ENCODE measurements around the gene DUSP16. TPM values are rescaled to one million over a fixed set of nuclear protein-coding genes. Genes with fewer than 3 reads are reported as not detected.

DUSP16 gene
- total RNA-seq, 1 experiment from 2014 or later: 51.9 TPM

DNA sequence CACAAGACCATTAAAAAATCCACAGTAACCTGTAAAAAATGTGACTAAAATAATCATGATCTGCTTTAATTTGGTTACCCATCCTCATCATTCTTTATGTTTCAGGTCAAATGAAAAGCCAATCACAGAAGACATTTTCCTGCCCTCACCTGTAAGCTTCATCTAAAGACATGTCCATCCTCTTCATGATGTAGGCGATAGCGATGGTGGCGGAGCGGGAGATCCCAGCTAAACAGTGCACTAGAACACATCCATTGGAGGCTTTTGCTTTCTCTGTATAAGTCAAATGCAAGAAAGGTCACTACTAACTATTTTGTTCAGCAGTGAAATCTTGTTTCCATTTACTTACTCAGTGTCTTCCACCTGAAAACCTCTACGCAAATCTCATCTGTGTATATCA, 82.6 kb downstream of the DUSP16 start:
- no peaks in the 10 kb centered on the region for H3K9me3 Mint-ChIP-seq
- ATAC-seq: no peak
- no peak overlapping the region for H3K4me3 Mint-ChIP-seq
- CTCF ChIA-PET: interaction anchor here (0.8 kb wide), 1 partner anchor 23 kb away, joined by 3 read pairs; no protein-coding TSS in a partner anchor
- TF ChIP-seq NFE2L1 (CRISPR knock-in tag; IDR thresholded peaks at IDR 0.05) (no peak), ZBTB21 (CRISPR knock-in tag; IDR thresholded peaks at IDR 0.05; ENCODE audit: borderline replicate concordance) (no peak), GTF2I (CRISPR knock-in tag; conservative IDR thresholded peaks at IDR 0.05) (no peak), CBFB (CRISPR knock-in tag; IDR thresholded peaks at IDR 0.05; ENCODE audit: low read depth) (no peak), SMAD3 (CRISPR knock-in tag; IDR thresholded peaks at IDR 0.05; ENCODE audit: borderline replicate concordance) (no peak), FOXP1 (CRISPR knock-in tag; IDR thresholded peaks at IDR 0.05; ENCODE audit: borderline replicate concordance) (no peak), ETV6 (CRISPR knock-in tag; IDR thresholded peaks at IDR 0.05) (no peak), HMGA2 (CRISPR knock-in tag; IDR thresholded peaks at IDR 0.05) (no peak), MXD4 (CRISPR knock-in tag; IDR thresholded peaks at IDR 0.05; ENCODE audit: borderline replicate concordance) (no peak), RELA (CRISPR knock-in tag; IDR thresholded peaks at IDR 0.05; ENCODE audit: borderline replicate concordance) (no peak), FOXK1 (CRISPR knock-in tag; IDR thresholded peaks at IDR 0.05) (no peak), FOXJ3 (CRISPR knock-in tag; IDR thresholded peaks at IDR 0.05; ENCODE audit: borderline replicate concordance) (no peak)
- TF ChIP-seq, protein P1, sequence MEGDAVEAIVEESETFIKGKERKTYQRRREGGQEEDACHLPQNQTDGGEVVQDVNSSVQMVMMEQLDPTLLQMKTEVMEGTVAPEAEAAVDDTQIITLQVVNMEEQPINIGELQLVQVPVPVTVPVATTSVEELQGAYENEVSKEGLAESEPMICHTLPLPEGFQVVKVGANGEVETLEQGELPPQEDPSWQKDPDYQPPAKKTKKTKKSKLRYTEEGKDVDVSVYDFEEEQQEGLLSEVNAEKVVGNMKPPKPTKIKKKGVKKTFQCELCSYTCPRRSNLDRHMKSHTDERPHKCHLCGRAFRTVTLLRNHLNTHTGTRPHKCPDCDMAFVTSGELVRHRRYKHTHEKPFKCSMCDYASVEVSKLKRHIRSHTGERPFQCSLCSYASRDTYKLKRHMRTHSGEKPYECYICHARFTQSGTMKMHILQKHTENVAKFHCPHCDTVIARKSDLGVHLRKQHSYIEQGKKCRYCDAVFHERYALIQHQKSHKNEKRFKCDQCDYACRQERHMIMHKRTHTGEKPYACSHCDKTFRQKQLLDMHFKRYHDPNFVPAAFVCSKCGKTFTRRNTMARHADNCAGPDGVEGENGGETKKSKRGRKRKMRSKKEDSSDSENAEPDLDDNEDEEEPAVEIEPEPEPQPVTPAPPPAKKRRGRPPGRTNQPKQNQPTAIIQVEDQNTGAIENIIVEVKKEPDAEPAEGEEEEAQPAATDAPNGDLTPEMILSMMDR (IDR thresholded peaks at IDR 0.05): no peak
- TF ChIP-seq, protein P2, sequence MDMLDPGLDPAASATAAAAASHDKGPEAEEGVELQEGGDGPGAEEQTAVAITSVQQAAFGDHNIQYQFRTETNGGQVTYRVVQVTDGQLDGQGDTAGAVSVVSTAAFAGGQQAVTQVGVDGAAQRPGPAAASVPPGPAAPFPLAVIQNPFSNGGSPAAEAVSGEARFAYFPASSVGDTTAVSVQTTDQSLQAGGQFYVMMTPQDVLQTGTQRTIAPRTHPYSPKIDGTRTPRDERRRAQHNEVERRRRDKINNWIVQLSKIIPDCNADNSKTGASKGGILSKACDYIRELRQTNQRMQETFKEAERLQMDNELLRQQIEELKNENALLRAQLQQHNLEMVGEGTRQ (CRISPR knock-in tag; IDR thresholded peaks at IDR 0.05): no peak
- TF ChIP-seq, protein P3, sequence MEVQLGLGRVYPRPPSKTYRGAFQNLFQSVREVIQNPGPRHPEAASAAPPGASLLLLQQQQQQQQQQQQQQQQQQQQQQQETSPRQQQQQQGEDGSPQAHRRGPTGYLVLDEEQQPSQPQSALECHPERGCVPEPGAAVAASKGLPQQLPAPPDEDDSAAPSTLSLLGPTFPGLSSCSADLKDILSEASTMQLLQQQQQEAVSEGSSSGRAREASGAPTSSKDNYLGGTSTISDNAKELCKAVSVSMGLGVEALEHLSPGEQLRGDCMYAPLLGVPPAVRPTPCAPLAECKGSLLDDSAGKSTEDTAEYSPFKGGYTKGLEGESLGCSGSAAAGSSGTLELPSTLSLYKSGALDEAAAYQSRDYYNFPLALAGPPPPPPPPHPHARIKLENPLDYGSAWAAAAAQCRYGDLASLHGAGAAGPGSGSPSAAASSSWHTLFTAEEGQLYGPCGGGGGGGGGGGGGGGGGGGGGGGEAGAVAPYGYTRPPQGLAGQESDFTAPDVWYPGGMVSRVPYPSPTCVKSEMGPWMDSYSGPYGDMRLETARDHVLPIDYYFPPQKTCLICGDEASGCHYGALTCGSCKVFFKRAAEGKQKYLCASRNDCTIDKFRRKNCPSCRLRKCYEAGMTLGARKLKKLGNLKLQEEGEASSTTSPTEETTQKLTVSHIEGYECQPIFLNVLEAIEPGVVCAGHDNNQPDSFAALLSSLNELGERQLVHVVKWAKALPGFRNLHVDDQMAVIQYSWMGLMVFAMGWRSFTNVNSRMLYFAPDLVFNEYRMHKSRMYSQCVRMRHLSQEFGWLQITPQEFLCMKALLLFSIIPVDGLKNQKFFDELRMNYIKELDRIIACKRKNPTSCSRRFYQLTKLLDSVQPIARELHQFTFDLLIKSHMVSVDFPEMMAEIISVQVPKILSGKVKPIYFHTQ (CRISPR knock-in tag; IDR thresholded peaks at IDR 0.05): no peak
- TF ChIP-seq, protein P4, sequence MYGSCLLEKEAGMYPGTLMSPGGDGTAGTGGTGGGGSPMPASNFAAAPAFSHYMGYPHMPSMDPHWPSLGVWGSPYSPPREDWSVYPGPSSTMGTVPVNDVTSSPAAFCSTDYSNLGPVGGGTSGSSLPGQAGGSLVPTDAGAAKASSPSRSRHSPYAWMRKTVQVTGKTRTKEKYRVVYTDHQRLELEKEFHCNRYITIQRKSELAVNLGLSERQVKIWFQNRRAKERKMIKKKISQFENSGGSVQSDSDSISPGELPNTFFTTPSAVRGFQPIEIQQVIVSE (CRISPR knock-in tag; IDR thresholded peaks at IDR 0.05; ENCODE audit: borderline replicate concordance): no peak
- TF ChIP-seq, protein P5, sequence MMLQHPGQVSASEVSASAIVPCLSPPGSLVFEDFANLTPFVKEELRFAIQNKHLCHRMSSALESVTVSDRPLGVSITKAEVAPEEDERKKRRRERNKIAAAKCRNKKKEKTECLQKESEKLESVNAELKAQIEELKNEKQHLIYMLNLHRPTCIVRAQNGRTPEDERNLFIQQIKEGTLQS (CRISPR knock-in tag; conservative IDR thresholded peaks at IDR 0.05): no peak
- TF ChIP-seq, protein P6, sequence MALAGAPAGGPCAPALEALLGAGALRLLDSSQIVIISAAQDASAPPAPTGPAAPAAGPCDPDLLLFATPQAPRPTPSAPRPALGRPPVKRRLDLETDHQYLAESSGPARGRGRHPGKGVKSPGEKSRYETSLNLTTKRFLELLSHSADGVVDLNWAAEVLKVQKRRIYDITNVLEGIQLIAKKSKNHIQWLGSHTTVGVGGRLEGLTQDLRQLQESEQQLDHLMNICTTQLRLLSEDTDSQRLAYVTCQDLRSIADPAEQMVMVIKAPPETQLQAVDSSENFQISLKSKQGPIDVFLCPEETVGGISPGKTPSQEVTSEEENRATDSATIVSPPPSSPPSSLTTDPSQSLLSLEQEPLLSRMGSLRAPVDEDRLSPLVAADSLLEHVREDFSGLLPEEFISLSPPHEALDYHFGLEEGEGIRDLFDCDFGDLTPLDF (CRISPR knock-in tag; IDR thresholded peaks at IDR 0.05): no peak
- TF ChIP-seq, protein P7, sequence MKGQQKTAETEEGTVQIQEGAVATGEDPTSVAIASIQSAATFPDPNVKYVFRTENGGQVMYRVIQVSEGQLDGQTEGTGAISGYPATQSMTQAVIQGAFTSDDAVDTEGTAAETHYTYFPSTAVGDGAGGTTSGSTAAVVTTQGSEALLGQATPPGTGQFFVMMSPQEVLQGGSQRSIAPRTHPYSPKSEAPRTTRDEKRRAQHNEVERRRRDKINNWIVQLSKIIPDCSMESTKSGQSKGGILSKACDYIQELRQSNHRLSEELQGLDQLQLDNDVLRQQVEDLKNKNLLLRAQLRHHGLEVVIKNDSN (CRISPR knock-in tag; IDR thresholded peaks at IDR 0.05): no peak
- H3K4me1 Mint-ChIP-seq: peaks cover 19% of the 10 kb centered on the region
- POLR2A ChIA-PET: no interaction called here
- H3K36me3 Mint-ChIP-seq: peaks cover 47% of the 10 kb centered on the region
- H3K27ac Mint-ChIP-seq: no peak overlapping the region
- H3K27me3 Mint-ChIP-seq (ENCODE audit: low read depth): no peaks in the 10 kb centered on the region
- no peak for DNase-seq (ENCODE audit: low spot score)

Data from WTC11 (cell line).